ENCODE data around the gene CXCL11. TPM values are rescaled to one million over a fixed set of nuclear protein-coding genes. Genes with fewer than 3 reads are reported as not detected.

CXCL11 gene
- total and polyA plus RNA-seq, 9 of the 15 experiments (the other 6 are each of a cell fraction or from before 2014, with no cell fraction given): 2.1 to 9.1 (median 4.5) TPM

- Histone ChIP-seq H3K27me3 (ENCODE audit: control insufficient read depth in 2 of 2, insufficient read depth in 2 of 2, low read length in 2 of 2) (peaks cover 0 to 4% of the 10 kb centered on the region in 2 experiments; a peak in 1 of 5 replicates), H3K9me3 (replicated peaks; ENCODE audit: control insufficient read depth, insufficient read depth, low read depth, low read length) (no peaks in the 10 kb centered on the region), H3K4me1 (replicated peaks in 1 of 2; ENCODE audit: control insufficient read depth in 2 of 2, insufficient read depth in 2 of 2, low read length in 2 of 2) (no peaks in the 10 kb centered on the region; a peak in 2 of 5 replicates), H3K9me1 (ENCODE audit: control insufficient read depth, insufficient read depth, low read length) (no peaks in the 10 kb centered on the region), H3K36me3 (ENCODE audit: control insufficient read depth, insufficient read depth, low read length) (no peaks in the 10 kb centered on the region), H3K27ac (ENCODE audit: extremely low read depth, low read depth, low read length) (no peak overlapping the region), H4K20me1 (replicated peaks; ENCODE audit: control insufficient read depth, insufficient read depth, low read length) (no peaks in the 10 kb centered on the region), H3K9ac (ENCODE audit: insufficient read depth in 1 of 2, low read depth in 2 of 2, low read length in 2 of 2) (no peak overlapping the region), H3K4me2 (ENCODE audit: insufficient read depth, low read length) (no peak overlapping the region), H3K79me2 (ENCODE audit: control insufficient read depth, insufficient read depth, low read length) (no peaks in the 10 kb centered on the region), H3K4me3 (no peak overlapping the region), H2AFZ (ENCODE audit: low read depth, low read length) (no peak overlapping the region)
- ATAC-seq (no peak), FAIRE-seq (no peak), DNase-seq (ENCODE audit: extremely low read depth in 1 of 4, low spot score in 3 of 4) (no peak)
- POLR2A ChIA-PET: interaction anchor here (0.8 kb wide), 1 partner anchor 45 kb away, joined by 3 read pairs; no protein-coding TSS in a partner anchor
- intact Hi-C loops (cut with micrococcal nuclease): no loop called here
- no peak for TF ChIP-seq CREB1 (IDR thresholded peaks at IDR 0.05)
- no peak for TF ChIP-seq CREB1 (CRISPR knock-in tag; IDR thresholded peaks at IDR 0.05)
- TF ChIP-seq ZNF217 (CRISPR knock-in tag; IDR thresholded peaks at IDR 0.05): no peak
- TF ChIP-seq ZNF174 (CRISPR knock-in tag; IDR thresholded peaks at IDR 0.05): no peak
- TF ChIP-seq IRF9 (tag; IDR thresholded peaks at IDR 0.05): no peak
- TF ChIP-seq ZNF77 (CRISPR knock-in tag; IDR thresholded peaks at IDR 0.05): no peak
- TF ChIP-seq RBM25 (IDR thresholded peaks at IDR 0.05; ENCODE audit: low read depth, low read length, severe bottlenecking): no peak
- TF ChIP-seq PYGO2 (tag; IDR thresholded peaks at IDR 0.05): no peak
- no peak for TF ChIP-seq RFX7 (CRISPR knock-in tag; IDR thresholded peaks at IDR 0.05)
- no peak for TF ChIP-seq ETV5 (CRISPR knock-in tag; IDR thresholded peaks at IDR 0.05; ENCODE audit: low read depth)
- no peak for TF ChIP-seq SAFB (IDR thresholded peaks at IDR 0.05; ENCODE audit: borderline replicate concordance, low read depth, low read length)
- no peak for TF ChIP-seq RBM22 (IDR thresholded peaks at IDR 0.05; ENCODE audit: low read depth, low read length, poor library complexity, severe bottlenecking)
- TF ChIP-seq CTBP1 (IDR thresholded peaks at IDR 0.05; ENCODE audit: borderline replicate concordance): no peak
- no peak for TF ChIP-seq ZBTB34 (CRISPR knock-in tag; IDR thresholded peaks at IDR 0.05)
- no peak for TF ChIP-seq NR4A1 (CRISPR knock-in tag; IDR thresholded peaks at IDR 0.05)
- no peak for TF ChIP-seq NR4A1 (tag; IDR thresholded peaks at IDR 0.05)
- TF ChIP-seq PCBP1 (IDR thresholded peaks at IDR 0.05; ENCODE audit: low read depth, low read length, poor library complexity, severe bottlenecking): no peak
- TF ChIP-seq ZNF512 (tag; IDR thresholded peaks at IDR 0.05): no peak
- no TSS peak for BruUV-seq (replicated peaks)
- in situ Hi-C loops (cut with MboI): no loop called here
- CTCF ChIA-PET (ENCODE audit: low intra/inter-chr PET ratio): no interaction called here
- WGBS (ENCODE audit: insufficient coverage, low coverage, missing lambda C conversion rate): 19% methylated on average over 3 of the region's 3 CpGs
Measured at GRCh38 chr4:76017056-76017686, 18.7 kb downstream of the CXCL11 start.
